ENCODE data around the gene SNTB2.
"Not testable (repeated sequence)": the region's sequence is repeated elsewhere in the genome, so short reads cannot be mapped to it uniquely, and the experiment has no call there.

Gene SNTB2

DNA sequence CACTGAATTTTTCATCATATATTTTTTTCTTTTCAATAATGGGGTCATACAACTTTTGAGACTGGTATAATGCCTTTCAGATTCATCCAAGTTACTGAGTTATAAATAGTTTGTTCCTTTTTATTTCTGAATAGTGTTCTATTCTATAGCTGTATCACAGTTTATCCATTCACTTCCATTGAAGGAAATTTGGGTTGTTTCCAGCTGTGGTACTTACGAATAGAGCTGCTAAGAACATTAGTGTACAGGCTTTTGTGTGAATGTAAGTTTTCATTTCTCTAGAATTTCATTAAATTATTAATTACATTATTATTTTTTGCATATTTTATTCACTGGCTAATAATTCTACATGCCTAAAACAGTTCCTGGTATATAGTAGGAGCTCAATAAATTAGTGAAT, 52.9 kb downstream of the SNTB2 start:
- no peak for DNase-seq

DNA sequence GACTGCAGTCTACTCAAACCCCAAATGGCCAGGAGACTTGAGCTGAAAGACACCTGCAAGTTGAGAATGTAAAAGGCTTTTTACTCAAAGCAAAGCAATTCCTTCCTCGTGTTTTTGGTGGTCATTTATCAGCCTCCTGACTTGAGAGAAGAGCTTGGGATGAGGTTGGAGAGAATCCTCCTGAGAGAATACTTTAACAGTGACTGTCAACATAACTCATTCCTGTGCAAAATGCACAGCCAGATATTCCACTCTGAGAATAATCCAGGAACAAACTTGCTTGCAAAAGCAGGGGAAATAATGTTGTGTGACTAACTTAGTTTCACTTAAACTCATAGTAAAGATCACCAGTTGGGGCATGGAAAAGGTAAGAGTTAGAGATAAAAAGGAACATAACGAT, 53.4 kb downstream of the SNTB2 start:
- DNase-seq: no peak

DNA sequence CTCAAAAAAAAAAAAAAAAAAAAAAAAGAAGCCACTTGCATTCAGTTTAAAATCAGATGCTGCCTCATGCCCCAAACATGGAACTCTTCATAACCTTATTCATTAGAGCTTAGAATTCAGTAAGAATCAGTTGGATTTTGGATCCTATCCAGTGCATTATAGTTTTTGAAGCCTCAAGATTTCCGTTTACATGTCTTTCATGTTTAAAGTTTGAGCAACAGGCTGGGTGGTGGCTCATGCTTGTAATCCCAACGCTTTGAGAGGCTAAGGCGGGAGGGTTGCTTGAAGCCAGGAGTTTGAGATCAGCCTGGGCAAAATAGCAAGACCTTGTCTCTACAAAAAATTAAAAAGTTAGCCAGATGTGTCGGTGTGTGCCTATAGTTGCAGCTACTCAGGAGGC, 55.0 kb downstream of the SNTB2 start:
- no peak for DNase-seq

- no peak for DNase-seq
These were observed 56.5 kb downstream of the SNTB2 start for GRCh38 chr16:69243479-69243878.

- DNase-seq: no peak
These were observed 57.4 kb downstream of the SNTB2 start for GRCh38 chr16:69244336-69244735.

GRCh38 chr16:69250081-69250480, 63.1 kb downstream of the SNTB2 start:
- no peak for DNase-seq

GRCh38 chr16:69253870-69254341, 66.9 kb downstream of the SNTB2 start:
- DNase-seq: no peak

DNA sequence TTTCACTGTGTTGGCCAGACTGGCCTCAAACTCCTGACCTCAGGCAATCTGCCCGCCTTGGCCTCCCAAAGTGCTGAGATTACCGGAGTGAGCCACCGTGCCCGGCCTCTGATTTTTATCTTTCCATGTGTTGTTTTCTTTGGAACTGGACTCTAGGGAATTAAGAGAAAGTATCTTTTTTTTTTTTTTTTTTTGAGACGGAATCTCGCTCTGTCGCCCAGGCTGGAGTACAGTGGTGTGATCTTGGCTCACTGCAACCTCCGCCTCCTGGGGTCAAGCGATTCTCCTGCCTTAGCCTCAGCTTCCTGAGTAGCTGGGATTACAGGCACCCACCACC, 72.4 kb downstream of the SNTB2 start:
- not testable (repeated sequence) for DNase-seq

GRCh38 chr16:69260019-69260418, 73.1 kb downstream of the SNTB2 start:
- no peak for DNase-seq

- no peak for DNase-seq
These were observed 73.5 kb downstream of the SNTB2 start for GRCh38 chr16:69260506-69260905.

DNA sequence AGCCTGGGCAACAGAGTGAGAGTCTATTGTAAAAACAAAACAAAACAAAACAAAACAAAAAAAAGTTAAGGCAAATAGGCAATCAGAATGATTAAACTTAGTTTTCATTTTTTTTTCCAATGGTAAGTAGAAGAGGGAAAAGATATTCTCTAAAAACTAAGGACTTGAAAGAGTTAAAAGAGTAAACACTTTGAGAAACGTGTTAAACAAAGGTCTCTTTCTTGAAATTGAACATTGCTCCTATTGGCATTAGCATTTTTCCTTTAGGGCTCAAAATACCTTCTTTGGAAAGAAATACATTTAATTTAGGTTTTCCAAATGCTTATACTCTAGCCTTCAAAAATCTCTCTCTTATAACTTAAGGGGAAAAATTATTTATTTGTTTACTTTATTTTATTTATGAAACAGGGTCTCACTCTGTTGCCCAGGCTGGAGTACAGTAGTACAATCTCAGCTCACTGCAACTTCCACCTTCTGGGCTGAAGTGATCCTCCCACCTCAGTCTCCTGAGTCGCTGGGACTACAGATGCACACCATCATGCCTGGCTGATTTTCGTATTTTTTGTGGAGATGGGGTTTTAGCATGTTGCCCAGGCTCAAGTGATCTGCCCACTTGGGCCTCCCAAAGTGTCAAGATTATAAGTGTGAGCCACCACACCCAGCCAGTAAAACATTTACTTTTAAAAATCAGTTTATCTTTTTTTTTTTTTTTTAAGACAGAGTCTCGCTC, 79.5 kb downstream of the SNTB2 start:
- DNase-seq: no peak

GRCh38 chr16:69267633-69268032, 80.7 kb downstream of the SNTB2 start:
- no peak for DNase-seq

DNA sequence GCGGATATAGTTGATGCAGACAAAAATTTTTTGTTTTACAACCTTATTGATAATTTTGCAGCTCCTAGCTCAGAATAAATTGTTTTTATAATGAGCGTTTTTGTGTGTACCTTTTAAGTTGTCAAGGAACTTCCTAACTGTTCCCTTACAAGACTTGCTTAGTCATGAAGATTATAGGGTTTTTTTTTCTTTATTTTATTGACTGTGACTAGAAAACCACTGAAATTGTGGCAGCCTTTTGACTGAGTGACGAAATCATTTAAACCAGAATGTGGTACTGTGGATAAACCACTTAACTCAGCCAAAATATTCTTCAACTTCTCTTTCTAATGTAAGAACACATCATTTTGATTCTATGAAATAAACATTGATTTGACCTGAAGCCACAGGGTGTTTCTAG, 83.4 kb downstream of the SNTB2 start:
- no peak for DNase-seq

DNA sequence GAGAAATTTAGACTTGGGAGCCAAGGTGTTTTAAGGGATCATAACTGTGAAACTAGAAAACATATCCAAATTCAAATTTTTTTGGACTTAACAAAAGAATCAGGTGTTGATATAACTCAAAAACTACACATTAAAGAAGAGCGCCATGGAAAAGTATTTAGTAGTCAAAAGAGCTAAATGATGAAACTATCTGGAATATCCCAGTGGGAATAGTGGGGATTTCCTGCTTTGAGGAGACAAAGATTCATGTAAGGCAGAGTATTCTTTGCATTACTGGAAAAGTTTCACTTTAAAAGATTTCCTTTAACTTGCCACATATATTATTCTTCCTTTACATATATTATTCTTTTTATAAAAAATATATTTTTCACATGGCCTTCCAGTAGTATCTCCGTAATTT, 83.9 kb downstream of the SNTB2 start:
- no peak for DNase-seq

GRCh38 chr16:69273009-69273408, 86.0 kb downstream of the SNTB2 start:
- no peak for DNase-seq

DNA sequence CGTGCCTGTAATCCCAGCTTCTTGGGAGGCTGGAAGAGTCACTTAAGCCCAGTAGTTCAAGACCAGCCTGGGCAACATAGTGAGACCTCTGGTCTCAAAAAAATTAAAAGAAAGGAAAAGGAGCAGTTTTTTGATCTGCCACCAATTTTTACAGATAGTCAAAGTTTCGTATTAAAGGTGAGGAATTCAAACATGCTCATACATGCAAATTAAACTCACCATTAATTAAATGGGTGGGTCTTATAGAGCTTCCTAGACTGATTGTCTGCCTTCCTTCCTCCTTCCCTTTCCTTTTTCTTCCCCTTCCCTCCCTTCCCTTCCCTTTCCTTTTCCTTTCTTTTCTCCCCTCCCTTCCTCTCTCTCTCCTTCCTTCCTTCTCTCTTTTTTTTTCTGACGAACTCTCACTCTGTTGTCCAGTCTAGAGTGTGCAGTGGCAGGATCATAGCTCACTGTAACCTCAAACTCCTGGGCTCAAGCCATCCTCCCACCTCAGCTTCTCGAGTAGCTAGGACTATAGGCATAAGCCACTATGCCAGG, 87.8 kb downstream of the SNTB2 start:
- no peak for DNase-seq

GRCh38 chr16:69276148-69277115, 89.5 kb downstream of the SNTB2 start:
- DNase-seq: no peak

DNA sequence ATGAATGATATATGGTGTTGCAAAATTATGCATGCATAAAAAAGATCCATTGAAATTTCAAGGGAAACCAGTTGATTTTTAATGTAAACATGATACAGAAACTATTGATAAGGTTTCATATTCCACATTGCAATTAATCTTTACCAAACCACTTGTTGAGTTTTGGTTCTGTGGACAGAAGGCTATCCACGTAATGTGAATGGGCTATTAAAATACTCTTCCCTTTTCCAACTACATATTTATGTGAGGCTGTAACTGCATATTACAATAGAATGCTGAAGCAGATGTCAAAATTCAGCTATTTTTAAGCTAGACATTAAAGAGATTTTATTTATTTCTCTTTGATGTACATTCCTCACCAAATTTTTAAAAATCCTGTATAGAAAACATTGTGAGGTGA, 90.4 kb downstream of the SNTB2 start:
- no peak for DNase-seq

DNA sequence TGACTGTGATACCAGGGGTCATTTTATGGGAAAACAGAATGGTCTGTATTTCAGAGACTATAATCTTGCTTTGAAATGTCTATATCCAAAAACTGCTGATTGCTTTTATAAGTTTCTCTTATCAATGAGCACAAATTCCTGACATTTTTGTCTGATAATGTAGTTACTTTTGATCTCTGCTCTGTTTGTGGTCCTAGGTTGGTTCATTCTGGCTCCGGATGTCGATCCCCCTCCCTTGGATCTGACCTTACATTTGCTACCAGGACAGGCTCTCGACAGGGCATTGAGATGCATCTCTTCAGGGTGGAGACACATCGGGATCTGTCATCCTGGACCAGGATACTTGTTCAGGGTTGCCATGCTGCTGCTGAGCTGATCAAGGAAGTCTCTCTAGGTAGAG, 96.9 kb downstream of the SNTB2 start:
- no peak for DNase-seq

GRCh38 chr16:69285240-69285639, 98.3 kb downstream of the SNTB2 start:
- DNase-seq: no peak

GRCh38 chr16:69286941-69287713, 100.2 kb downstream of the SNTB2 start:
- peak; percentile 32 to 37 for DNase-seq

DNA sequence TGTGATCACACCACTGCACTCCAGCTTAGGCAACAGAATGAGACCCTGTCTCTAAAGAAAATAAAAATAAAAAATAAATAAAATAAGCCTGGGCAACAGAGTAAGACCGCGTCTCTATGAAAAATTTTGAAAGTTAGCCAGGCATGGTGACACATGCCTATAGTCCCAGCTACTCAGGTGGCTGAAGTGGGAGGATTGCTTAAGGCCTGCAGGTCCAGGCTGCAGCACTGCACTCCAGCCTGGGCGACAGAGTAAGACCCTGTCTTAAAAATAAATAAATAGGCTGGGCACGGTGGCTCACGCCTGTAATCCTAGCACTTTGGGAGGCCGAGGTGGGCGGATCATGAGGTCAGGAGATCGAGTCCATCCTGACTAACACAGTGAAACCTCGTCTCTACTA, 104.7 kb downstream of the SNTB2 start:
- not testable (repeated sequence) for DNase-seq

DNA sequence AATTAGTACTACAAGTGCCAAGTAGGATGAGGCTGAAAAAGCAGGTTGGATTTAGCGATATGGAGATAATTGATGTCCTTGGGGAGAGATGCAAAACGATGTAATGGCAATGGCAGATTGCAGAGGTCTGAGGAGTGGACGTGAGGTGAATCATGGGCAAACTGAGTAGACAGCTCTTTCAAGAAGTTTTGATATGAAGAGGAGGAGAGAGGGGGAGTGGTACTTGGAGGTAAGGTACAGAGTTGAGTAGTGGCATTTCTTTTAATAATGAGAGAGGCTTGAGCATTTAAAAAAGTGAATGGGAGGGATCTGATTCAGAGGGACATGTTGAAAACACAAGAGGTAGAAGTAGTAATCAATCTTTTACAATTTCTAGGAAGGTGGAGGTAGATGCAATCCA, 106.4 kb downstream of the SNTB2 start:
- DNase-seq: no peak

Measured in SHP77 (cell line).